SK-N-MC (cell line): Measurements from ENCODE around the gene ST13.

ENCODE experiments used
- EZH2 ChIP-seq: fragments of 200-600 bp; sonication (generic); IDR thresholded peaks from one replicate; pipeline ENCODE4 v1.6.1; 2017; ENCODE audit warnings: antibody characterized with exemption
- FOXP2 ChIP-seq: optimal IDR thresholded peaks from 2 replicates; pipeline ENCODE3; 2011; ENCODE audit warnings: mild to moderate bottlenecking, moderate library complexity; ENCODE audit not compliant: insufficient read depth; ENCODE audit errors: extremely low read length, control extremely low read depth
- POLR2AphosphoS5 ChIP-seq: IDR thresholded peaks from 2 replicates; pipeline ENCODE4 v1.6.1; 2012; ENCODE audit warnings: mild to moderate bottlenecking, low read depth, low read length, borderline replicate concordance

DNA sequence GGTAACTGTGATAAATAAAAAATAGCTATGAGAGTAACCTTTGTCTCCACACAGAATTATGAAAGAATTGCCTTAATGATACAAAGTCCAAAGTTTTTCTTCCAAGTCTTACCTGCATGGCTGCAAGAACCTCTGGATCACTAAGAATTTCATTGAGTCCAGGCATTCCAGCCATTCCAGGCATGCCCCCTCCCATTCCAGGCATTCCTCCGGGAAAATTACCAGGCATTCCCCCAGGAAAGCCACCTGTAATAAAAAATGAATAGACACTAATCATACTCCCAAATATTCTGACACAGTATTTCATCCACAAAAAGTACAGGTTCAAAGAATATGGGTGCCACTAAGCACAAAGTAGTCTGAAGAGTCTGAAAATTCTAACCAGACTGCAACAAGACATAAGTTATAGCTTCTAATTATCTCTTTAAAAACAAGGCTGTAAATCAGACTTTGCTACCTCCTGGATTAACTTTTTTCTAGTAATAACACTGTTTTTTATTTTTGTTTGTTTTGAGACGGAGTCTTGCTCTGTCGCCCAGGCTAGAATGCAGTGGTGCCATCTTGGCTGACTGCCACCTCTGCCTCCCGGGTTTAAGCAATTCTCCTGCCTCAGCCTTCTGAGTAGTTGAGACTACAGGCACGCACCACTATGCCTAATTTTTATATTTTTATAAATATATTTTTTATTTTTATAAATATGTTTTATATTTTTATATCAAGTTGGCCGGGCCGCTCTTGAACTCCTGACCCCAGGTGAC, 29.3 kb downstream of the ST13 start:
- no peak for TF ChIP-seq EZH2
- TF ChIP-seq POLR2AphosphoS5: no peak
- TF ChIP-seq FOXP2: no peak
